ENCODE measurements around the gene MALRD1. TPM values are rescaled to one million over a fixed set of nuclear protein-coding genes. Genes with fewer than 3 reads are reported as not detected.

MALRD1 gene
- total RNA-seq, 4 donors from 2014 or later = 0.33 to 7.5 (median 1.1) TPM

GRCh38 chr10:19707376-19707775 is 658.8 kb downstream of the MALRD1 start:
- no peaks in the 10 kb centered on the region for H3K36me3 ChIP-seq
- no peak overlapping the region for H3K4me3 ChIP-seq
- H3K4me1 ChIP-seq = no peaks in the 10 kb centered on the region
- 92% methylated on average over 2 of the region's 2 CpGs for WGBS
- TF ChIP-seq EP300 (IDR thresholded peaks at IDR 0.05) = no peak
- no peak for TF ChIP-seq POLR2AphosphoS5 (IDR thresholded peaks at IDR 0.05)
- TF ChIP-seq POLR2A (IDR thresholded peaks at IDR 0.05; ENCODE audit: low read depth) = no peak
- TF ChIP-seq, protein P1, sequence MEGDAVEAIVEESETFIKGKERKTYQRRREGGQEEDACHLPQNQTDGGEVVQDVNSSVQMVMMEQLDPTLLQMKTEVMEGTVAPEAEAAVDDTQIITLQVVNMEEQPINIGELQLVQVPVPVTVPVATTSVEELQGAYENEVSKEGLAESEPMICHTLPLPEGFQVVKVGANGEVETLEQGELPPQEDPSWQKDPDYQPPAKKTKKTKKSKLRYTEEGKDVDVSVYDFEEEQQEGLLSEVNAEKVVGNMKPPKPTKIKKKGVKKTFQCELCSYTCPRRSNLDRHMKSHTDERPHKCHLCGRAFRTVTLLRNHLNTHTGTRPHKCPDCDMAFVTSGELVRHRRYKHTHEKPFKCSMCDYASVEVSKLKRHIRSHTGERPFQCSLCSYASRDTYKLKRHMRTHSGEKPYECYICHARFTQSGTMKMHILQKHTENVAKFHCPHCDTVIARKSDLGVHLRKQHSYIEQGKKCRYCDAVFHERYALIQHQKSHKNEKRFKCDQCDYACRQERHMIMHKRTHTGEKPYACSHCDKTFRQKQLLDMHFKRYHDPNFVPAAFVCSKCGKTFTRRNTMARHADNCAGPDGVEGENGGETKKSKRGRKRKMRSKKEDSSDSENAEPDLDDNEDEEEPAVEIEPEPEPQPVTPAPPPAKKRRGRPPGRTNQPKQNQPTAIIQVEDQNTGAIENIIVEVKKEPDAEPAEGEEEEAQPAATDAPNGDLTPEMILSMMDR (IDR thresholded peaks at IDR 0.05) = no peak
- intact Hi-C loops (cut with DNase I) = no loop called here
- peaks cover 0 to 8% (median 6%) of the 10 kb centered on the region in 4 donors for H3K9me3 ChIP-seq
- H3K27me3 ChIP-seq = no peaks in the 10 kb centered on the region
- DNase-seq (ENCODE audit: extremely low spot score) = no peak
- H3K27ac ChIP-seq (replicated peaks in 1 of 4) = no peak overlapping the region

- DNase-seq (ENCODE audit: extremely low spot score) = no peak
- Histone ChIP-seq H3K4me3 (no peak overlapping the region), H3K36me3 (no peaks in the 10 kb centered on the region), H3K4me1 (no peaks in the 10 kb centered on the region), H3K9me3 (peaks cover 0 to 8% (median 6%) of the 10 kb centered on the region in 4 donors), H3K27ac (replicated peaks in 1 of 4) (no peak overlapping the region), H3K27me3 (no peaks in the 10 kb centered on the region)
- TF ChIP-seq, protein P1 (IDR thresholded peaks at IDR 0.05) = no peak
- TF ChIP-seq POLR2AphosphoS5 (IDR thresholded peaks at IDR 0.05) (no peak), POLR2A (IDR thresholded peaks at IDR 0.05; ENCODE audit: low read depth) (no peak), EP300 (IDR thresholded peaks at IDR 0.05) (no peak)
- intact Hi-C loops (cut with DNase I) = no loop called here
Observed at GRCh38 chr10:19708031-19708430, 659.4 kb downstream of the MALRD1 start.

DNA sequence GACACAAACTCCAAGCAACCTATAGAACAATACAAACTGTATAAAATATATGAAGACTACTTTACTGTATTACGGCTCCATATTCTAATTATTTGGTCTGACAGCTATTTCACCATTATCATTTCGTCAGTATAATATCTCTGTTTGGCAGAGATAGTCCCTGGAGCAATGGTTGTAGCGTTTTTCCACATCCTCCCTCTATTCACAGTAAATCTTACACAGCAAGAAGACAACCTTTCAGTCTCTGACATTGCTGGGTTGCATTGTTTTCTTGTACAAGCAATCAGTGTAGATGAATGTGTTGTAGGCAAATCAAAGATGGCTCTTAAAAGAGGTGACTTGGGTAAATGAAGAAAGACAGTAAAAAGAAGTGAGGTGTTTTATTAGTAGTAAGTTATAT is 662.0 kb downstream of the MALRD1 start:
- intact Hi-C loops (cut with DNase I) = no loop called here
- Histone ChIP-seq H3K4me3 (no peak overlapping the region), H3K27ac (replicated peaks in 1 of 4) (no peak overlapping the region), H3K9me3 (peaks cover 0 to 8% (median 6%) of the 10 kb centered on the region in 4 donors), H3K27me3 (no peaks in the 10 kb centered on the region), H3K36me3 (no peaks in the 10 kb centered on the region), H3K4me1 (no peaks in the 10 kb centered on the region)
- no peak for DNase-seq (ENCODE audit: extremely low spot score)
- WGBS = 86% methylated on average over 3 of the region's 3 CpGs
- TF ChIP-seq, protein P1 (IDR thresholded peaks at IDR 0.05) = no peak
- TF ChIP-seq POLR2A (IDR thresholded peaks at IDR 0.05; ENCODE audit: low read depth) (no peak), POLR2AphosphoS5 (IDR thresholded peaks at IDR 0.05) (no peak), EP300 (IDR thresholded peaks at IDR 0.05) (no peak)

- H3K9me3 ChIP-seq = peaks cover 0 to 8% (median 6%) of the 10 kb centered on the region in 4 donors
- intact Hi-C loops (cut with DNase I) = no loop called here
- no peak for DNase-seq (ENCODE audit: extremely low spot score)
- no peaks in the 10 kb centered on the region for H3K36me3 ChIP-seq
- no peaks in the 10 kb centered on the region for H3K4me1 ChIP-seq
- no peaks in the 10 kb centered on the region for H3K27me3 ChIP-seq
- no peak overlapping the region for H3K27ac ChIP-seq (replicated peaks in 1 of 4)
- no peak overlapping the region for H3K4me3 ChIP-seq
- TF ChIP-seq, protein P1 (IDR thresholded peaks at IDR 0.05) = no peak
- TF ChIP-seq POLR2AphosphoS5 (IDR thresholded peaks at IDR 0.05) (no peak), POLR2A (IDR thresholded peaks at IDR 0.05; ENCODE audit: low read depth) (no peak), EP300 (IDR thresholded peaks at IDR 0.05) (no peak)
Observed at GRCh38 chr10:19713159-19713558, 664.6 kb downstream of the MALRD1 start.

- H3K36me3 ChIP-seq = no peaks in the 10 kb centered on the region
Observed at GRCh38 chr10:19713800-19714525, 665.4 kb downstream of the MALRD1 start.

More at GRCh38 chr10:19713800-19714525, 665.4 kb downstream of the MALRD1 start:
- no peak overlapping the region for H3K4me3 ChIP-seq
- intact Hi-C loops (cut with DNase I) = no loop called here
- TF ChIP-seq POLR2A (IDR thresholded peaks at IDR 0.05; ENCODE audit: low read depth) (no peak), EP300 (IDR thresholded peaks at IDR 0.05) (no peak), POLR2AphosphoS5 (IDR thresholded peaks at IDR 0.05) (no peak)
- TF ChIP-seq, protein P1 (IDR thresholded peaks at IDR 0.05) = no peak
- H3K27ac ChIP-seq (replicated peaks in 1 of 4) = no peak overlapping the region
- DNase-seq (ENCODE audit: extremely low spot score) = no peak
- H3K9me3 ChIP-seq = peaks cover 0 to 8% (median 6%) of the 10 kb centered on the region in 4 donors
- WGBS = 78% methylated on average over 17 of the region's 18 CpGs
- H3K27me3 ChIP-seq = no peaks in the 10 kb centered on the region
- H3K4me1 ChIP-seq = no peaks in the 10 kb centered on the region
